Liver (tissue), 9 donors: ENCODE measurements around the gene ZBED2. TPM values are rescaled to one million over a fixed set of nuclear protein-coding genes. Genes with fewer than 3 reads are reported as not detected.
"Not testable (repeated sequence)": the region's sequence is repeated elsewhere in the genome, so short reads cannot be mapped to it uniquely, and the experiment has no call there.

Experiments used
- DNase-seq: peaks from one replicate; pipeline ENCODE4 v3.0.0-alpha.2; 2017; ENCODE audit warnings: low spot score
- H3K27ac ChIP-seq, 2 donors: one replicate each; pipeline ENCODE4 v1.7.0; 2013; ENCODE audit warnings: inconsistent platforms in 2 of 2, low read length in 2 of 2, control low read depth in 1 of 2, low read depth in 1 of 2, mild to moderate bottlenecking in 1 of 2
- H3K27me3 ChIP-seq, 4 donors: one replicate each; pipeline versions ENCODE4 v1.6.1 to v1.7.0; 2013; ENCODE audit warnings: low read length in 3 of 4, inconsistent platforms in 1 of 4, mild to moderate bottlenecking in 1 of 4, moderate library complexity in 1 of 4; ENCODE audit not compliant: control insufficient read depth in 4 of 4, insufficient read depth in 4 of 4
- H3K36me3 ChIP-seq, 4 donors: one replicate each; pipeline versions ENCODE4 v1.6.1 to v1.7.0; 2013; ENCODE audit warnings: low read length in 3 of 4, mild to moderate bottlenecking in 3 of 4, low read depth in 1 of 4, moderate library complexity in 1 of 4; ENCODE audit not compliant: control insufficient read depth in 4 of 4, insufficient read depth in 3 of 4
- H3K4me1 ChIP-seq, 4 donors: one replicate each; pipeline versions ENCODE4 v1.6.1 to v1.7.0; 2013; ENCODE audit warnings: low read length in 3 of 4, mild to moderate bottlenecking in 3 of 4, moderate library complexity in 1 of 4; ENCODE audit not compliant: control insufficient read depth in 4 of 4, insufficient read depth in 4 of 4
- H3K4me3 ChIP-seq, 3 donors: one replicate each; pipeline versions ENCODE4 v1.6.1 to v1.7.0; 2013; ENCODE audit warnings: low read length in 3 of 3, control low read depth in 1 of 3, low read depth in 1 of 3, mild to moderate bottlenecking in 1 of 3
- H3K9ac ChIP-seq, 2 donors: one replicate each; pipeline ENCODE4 v1.7.0; 2013; ENCODE audit warnings: low read length in 2 of 2, mild to moderate bottlenecking in 2 of 2, moderate library complexity in 2 of 2, control low read depth in 1 of 2, low read depth in 1 of 2
- H3K9me3 ChIP-seq, 4 donors: one replicate each; pipeline versions ENCODE4 v1.6.1 to v1.7.0; 2013; ENCODE audit warnings: low read length in 3 of 4; ENCODE audit not compliant: control insufficient read depth in 4 of 4
- ATF3 ChIP-seq: IDR thresholded peaks from 2 replicates; pipeline ENCODE4 v1.6.1; 2016; ENCODE audit warnings: antibody characterized with exemption
- CTCF ChIP-seq: fragments of 150-350 bp; IDR thresholded peaks from 2 replicates; pipeline ENCODE4 v1.5.1; 2017; ENCODE audit warnings: improper control_type of control experiment, low read depth, low read length; ENCODE audit not compliant: missing input control
- EGR1 ChIP-seq, 2 donors: IDR thresholded peaks; 2 replicates each; pipeline ENCODE4 v1.6.1; 2016 to 2018; ENCODE audit warnings: antibody characterized with exemption in 2 of 2, low read depth in 2 of 2
- FOXA1 ChIP-seq: IDR thresholded peaks from 2 replicates; pipeline ENCODE4 v1.6.1; 2016; ENCODE audit warnings: antibody characterized with exemption
- FOXA2 ChIP-seq: IDR thresholded peaks from 2 replicates; pipeline ENCODE4 v1.6.1; 2016; ENCODE audit warnings: antibody characterized with exemption
- GABPA ChIP-seq, 2 donors: IDR thresholded peaks in 1 of 2; conservative IDR thresholded peaks in 1 of 2; 2 replicates each; pipeline ENCODE4 v1.6.1; 2016; ENCODE audit warnings: antibody characterized with exemption in 2 of 2, mild to moderate bottlenecking in 1 of 2, moderate library complexity in 1 of 2
- HNF4A ChIP-seq, 2 donors: conservative IDR thresholded peaks; 2 replicates each; pipeline ENCODE4 v1.6.1; 2016; ENCODE audit warnings: antibody characterized with exemption in 2 of 2, mild to moderate bottlenecking in 2 of 2
- HNF4G ChIP-seq: IDR thresholded peaks from 2 replicates; pipeline ENCODE4 v1.6.1; 2016; ENCODE audit warnings: antibody characterized with exemption
- MAX ChIP-seq: IDR thresholded peaks from 2 replicates; pipeline ENCODE4 v1.6.1; 2016; ENCODE audit warnings: antibody characterized with exemption
- RAD21 ChIP-seq, 2 donors: IDR thresholded peaks; 2 replicates each; pipeline ENCODE4 v1.6.1; 2016; ENCODE audit warnings: antibody characterized with exemption in 2 of 2, mild to moderate bottlenecking in 2 of 2
- REST ChIP-seq: IDR thresholded peaks from 2 replicates; pipeline ENCODE4 v1.6.1; 2016; ENCODE audit warnings: antibody characterized with exemption, mild to moderate bottlenecking
- RXRA ChIP-seq, 2 donors: IDR thresholded peaks; 2 replicates each; pipeline ENCODE4 v1.6.1; 2017 to 2018; ENCODE audit warnings: antibody characterized with exemption in 2 of 2, mild to moderate bottlenecking in 1 of 2
- SP1 ChIP-seq: IDR thresholded peaks from 2 replicates; pipeline ENCODE4 v1.6.1; 2018; ENCODE audit warnings: antibody characterized with exemption, mild to moderate bottlenecking
- TAF1 ChIP-seq: conservative IDR thresholded peaks from 2 replicates; pipeline ENCODE4 v1.6.1; 2016; ENCODE audit warnings: antibody characterized with exemption, mild to moderate bottlenecking
- YY1 ChIP-seq: IDR thresholded peaks from 2 replicates; pipeline ENCODE4 v1.6.1; 2016; ENCODE audit warnings: antibody characterized with exemption, mild to moderate bottlenecking
- ZBTB33 ChIP-seq: IDR thresholded peaks from 2 replicates; pipeline ENCODE4 v1.6.1; 2016; ENCODE audit warnings: antibody characterized with exemption
- WGBS: extraction: QIAGEN DNeasy Blood & Tissue Kit; methylation state at CpG from one replicate; pipeline ENCODE4 v1.1.7; 2013; 5-methylcytosine and 5-hydroxymethylcytosine counted together
- polyA plus RNA-seq, 2 donors: library from polyadenylated mRNA; stranded (reverse) in 1 of 2; unstranded in 1 of 2; fragments of 200-250 nt in 1 of 2; fragments of >200 nt in 1 of 2; fragmentation: Nextera tagmentation in 1 of 2; extraction: Ambion mirVana in 1 of 2; gene quantifications; one replicate each; pipeline versions ENCODE4 v1.2.1 to v1.2.3, GENCODE V29; 2013 to 2015
- total RNA-seq, 2 donors: library from RNA; depleted of rRNA; stranded (reverse); fragments of >200 nt; gene quantifications; one replicate each; pipeline ENCODE4 v1.2.3, GENCODE V29; 2014
- donor health status: healthy.
- donor health status: healthy.
- donor health status: healthy.
- donor health status: healthy.
- donor health status: healthy.

The ZBED2 gene
- total and polyA plus RNA-seq, 4 donors: not detected

- no peak for TF ChIP-seq CTCF
- no peak for TF ChIP-seq MAX
- TF ChIP-seq TAF1: no peak
- no peak for TF ChIP-seq ZBTB33
- TF ChIP-seq HNF4G: no peak
These were observed 40.3 kb upstream of the ZBED2 start (continued) for GRCh38 chr3:111635403-111635802.

GRCh38 chr3:111630638-111631037, 35.5 kb upstream of the ZBED2 start:
- not testable (repeated sequence) for H3K9ac ChIP-seq, H3K27ac ChIP-seq, DNase-seq, H3K4me1 ChIP-seq, H3K9me3 ChIP-seq, H3K36me3 ChIP-seq, H3K4me3 ChIP-seq, H3K27me3 ChIP-seq

GRCh38 chr3:111629018-111629417, 33.9 kb upstream of the ZBED2 start:
- not testable (repeated sequence) for H3K4me3 ChIP-seq, H3K36me3 ChIP-seq, H3K27me3 ChIP-seq, H3K4me1 ChIP-seq, H3K9ac ChIP-seq, DNase-seq, H3K9me3 ChIP-seq, H3K27ac ChIP-seq
- WGBS: 97% methylated on average over 1 of the region's 1 CpG

- 65% methylated on average over 2 of the region's 2 CpGs for WGBS
- H3K36me3 ChIP-seq: no peaks in the 10 kb centered on the region
- peaks cover 0 to 2% (median 0%) of the 10 kb centered on the region in 4 donors for H3K27me3 ChIP-seq
- no peak for DNase-seq
- H3K9ac ChIP-seq: no peak overlapping the region
- no peak overlapping the region for H3K4me3 ChIP-seq
- peaks cover 0 to 4% (median 1%) of the 10 kb centered on the region in 4 donors for H3K9me3 ChIP-seq
- TF ChIP-seq SP1 (no peak), ZBTB33 (no peak), RXRA (IDR thresholded peaks at IDR 0.05) (no peak), FOXA2 (no peak), FOXA1 (no peak), EGR1 (IDR thresholded peaks at IDR 0.05; ENCODE audit: low read depth in 2 of 2) (no peak), RAD21 (IDR thresholded peaks at IDR 0.05) (no peak), ATF3 (no peak), YY1 (no peak), HNF4A (conservative IDR thresholded peaks at IDR 0.05) (no peak), MAX (no peak), REST (no peak), TAF1 (no peak), GABPA (IDR thresholded peaks at IDR 0.05 in 1 of 2, conservative IDR thresholded peaks at IDR 0.05 in 1 of 2) (no peak)
- H3K27ac ChIP-seq: no peak overlapping the region
- H3K4me1 ChIP-seq: no peaks in the 10 kb centered on the region
These were observed 31.9 kb upstream of the ZBED2 start for GRCh38 chr3:111627092-111627491.
